Epithelial cell of proximal tubule (primary cell): ENCODE measurements around the gene ZNF333. TPM values are rescaled to one million over a fixed set of nuclear protein-coding genes. Genes with fewer than 3 reads are reported as not detected.

Experiments
- DNase-seq: peaks from one replicate; pipeline ENCODE4 v3.0.0-alpha.2; 2011; ENCODE audit warnings: low read depth
- H3K4me3 ChIP-seq: 2 replicates; pipeline ENCODE4 v1.5.1; 2011; ENCODE audit warnings: low read depth, mild to moderate bottlenecking, low read length
- total RNA-seq: library from RNA; depleted of rRNA; stranded (reverse); fragments of >200 nt; gene quantifications from 2 replicates; pipeline ENCODE4 v1.2.3, GENCODE V29; 2015
- TF ChIP-seq, protein P1 (sequence below): conservative IDR thresholded peaks from 2 replicates; pipeline ENCODE4 v1.5.1; 2012; ENCODE audit warnings: low read depth, mild to moderate bottlenecking, low read length

ZNF333 gene
- total RNA-seq, 1 donor from 2014 or later: 5.7 TPM

DNA sequence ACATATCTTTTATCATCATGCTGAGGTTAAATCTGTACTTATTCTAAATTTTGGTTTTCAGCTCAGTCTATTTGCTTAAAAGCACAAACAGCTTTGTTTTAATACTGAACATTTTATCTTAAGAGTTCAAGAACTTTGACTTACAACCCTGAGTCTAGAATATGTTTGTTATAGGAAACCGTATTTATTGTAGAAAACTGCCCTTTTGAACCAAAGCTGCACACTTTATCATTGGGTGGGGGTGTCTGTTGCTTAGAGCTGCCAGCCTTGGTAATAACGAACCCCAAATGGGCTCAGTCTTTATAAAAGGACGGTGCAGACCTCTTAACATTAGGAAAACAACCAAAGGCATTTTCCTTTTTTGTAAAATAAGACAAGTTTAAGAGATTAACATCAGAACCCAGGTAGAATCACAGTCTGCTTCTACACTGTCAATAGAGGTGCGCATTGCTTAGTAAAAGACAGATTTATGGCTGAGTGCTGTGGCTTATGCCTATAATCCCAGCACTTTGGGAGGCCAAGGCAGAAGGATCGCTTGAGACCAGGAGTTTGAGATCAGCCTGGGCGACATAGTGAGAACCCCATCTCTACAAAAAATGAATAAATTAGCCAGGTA, 29.9 kb upstream of the ZNF333 start:
- TF ChIP-seq, protein P1, sequence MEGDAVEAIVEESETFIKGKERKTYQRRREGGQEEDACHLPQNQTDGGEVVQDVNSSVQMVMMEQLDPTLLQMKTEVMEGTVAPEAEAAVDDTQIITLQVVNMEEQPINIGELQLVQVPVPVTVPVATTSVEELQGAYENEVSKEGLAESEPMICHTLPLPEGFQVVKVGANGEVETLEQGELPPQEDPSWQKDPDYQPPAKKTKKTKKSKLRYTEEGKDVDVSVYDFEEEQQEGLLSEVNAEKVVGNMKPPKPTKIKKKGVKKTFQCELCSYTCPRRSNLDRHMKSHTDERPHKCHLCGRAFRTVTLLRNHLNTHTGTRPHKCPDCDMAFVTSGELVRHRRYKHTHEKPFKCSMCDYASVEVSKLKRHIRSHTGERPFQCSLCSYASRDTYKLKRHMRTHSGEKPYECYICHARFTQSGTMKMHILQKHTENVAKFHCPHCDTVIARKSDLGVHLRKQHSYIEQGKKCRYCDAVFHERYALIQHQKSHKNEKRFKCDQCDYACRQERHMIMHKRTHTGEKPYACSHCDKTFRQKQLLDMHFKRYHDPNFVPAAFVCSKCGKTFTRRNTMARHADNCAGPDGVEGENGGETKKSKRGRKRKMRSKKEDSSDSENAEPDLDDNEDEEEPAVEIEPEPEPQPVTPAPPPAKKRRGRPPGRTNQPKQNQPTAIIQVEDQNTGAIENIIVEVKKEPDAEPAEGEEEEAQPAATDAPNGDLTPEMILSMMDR: no peak

DNA sequence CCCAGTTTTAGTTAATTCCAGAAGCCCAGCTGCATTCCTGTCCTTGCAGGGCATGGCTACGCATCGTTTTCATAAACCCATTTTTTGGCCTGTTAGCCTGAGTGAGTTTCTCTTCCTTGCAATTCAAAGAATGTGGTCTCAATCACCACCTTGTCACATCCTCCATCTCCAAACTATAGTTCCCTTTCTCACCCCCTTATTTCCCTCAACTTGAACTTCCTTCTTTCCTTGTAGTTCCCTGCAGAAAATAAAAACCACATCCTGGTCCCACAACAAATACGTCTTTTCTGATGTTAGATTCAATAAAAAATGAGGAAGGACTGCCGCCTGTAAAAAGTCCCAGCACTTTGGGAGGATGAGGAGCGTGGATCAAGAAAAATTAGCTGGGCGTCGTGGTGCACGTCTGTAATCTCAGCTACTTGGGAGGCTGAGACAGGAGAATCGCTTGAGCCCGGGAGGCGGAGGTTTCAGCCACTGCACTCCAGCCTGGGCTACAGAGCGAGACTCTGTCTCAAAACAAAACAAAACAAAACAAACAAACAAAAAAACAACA, 28.4 kb upstream of the ZNF333 start:
- no peak for DNase-seq
- TF ChIP-seq, protein P1: no peak

More for the DNA sequence above, 29.9 kb upstream of the ZNF333 start:
- no peak overlapping the region for H3K4me3 ChIP-seq
- DNase-seq: no peak

DNA sequence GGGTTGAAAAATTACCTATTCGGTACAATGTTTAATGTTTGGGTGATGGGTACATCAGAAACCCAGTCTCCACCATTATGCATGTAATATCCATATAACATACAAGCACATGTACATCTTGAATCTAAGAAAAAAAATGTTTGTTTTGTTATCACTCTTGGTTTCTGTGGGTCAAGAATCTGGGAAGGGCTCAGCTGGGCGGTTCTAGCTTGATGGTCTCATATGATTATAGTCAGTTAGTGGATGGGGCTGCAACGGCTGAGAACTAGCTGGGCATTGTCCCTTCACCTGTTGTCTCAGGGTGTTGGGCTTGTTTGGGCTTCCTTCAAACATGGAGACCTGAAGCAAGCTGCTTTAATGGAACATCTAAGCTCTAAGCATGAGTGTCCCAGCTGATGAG, 19.9 kb upstream of the ZNF333 start:
- DNase-seq: no peak
- TF ChIP-seq, protein P1: no peak
- no peak overlapping the region for H3K4me3 ChIP-seq

More for the DNA sequence above, 28.4 kb upstream of the ZNF333 start:
- H3K4me3 ChIP-seq: no peak overlapping the region

DNA sequence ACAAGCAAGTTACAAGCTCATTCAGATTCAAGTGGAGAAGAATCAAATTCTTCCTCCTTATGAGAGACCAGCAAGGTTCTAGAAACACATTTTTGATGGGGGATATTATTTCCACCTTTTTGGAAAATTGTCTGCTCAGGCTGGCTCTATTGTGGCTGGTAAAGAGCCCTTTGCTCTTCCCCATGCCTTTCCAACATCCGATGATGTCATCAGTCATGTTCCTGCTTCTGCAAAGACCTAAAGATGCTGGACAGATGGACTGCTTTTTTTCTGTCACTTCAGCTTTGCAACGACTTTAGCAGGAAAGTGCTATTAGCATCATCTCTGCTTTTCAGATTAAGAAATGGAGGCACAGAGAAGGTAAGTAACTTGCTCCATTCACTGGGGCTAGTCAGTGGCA, 19.4 kb upstream of the ZNF333 start:
- TF ChIP-seq, protein P1: no peak
- no peak for DNase-seq
- no peak overlapping the region for H3K4me3 ChIP-seq

DNA sequence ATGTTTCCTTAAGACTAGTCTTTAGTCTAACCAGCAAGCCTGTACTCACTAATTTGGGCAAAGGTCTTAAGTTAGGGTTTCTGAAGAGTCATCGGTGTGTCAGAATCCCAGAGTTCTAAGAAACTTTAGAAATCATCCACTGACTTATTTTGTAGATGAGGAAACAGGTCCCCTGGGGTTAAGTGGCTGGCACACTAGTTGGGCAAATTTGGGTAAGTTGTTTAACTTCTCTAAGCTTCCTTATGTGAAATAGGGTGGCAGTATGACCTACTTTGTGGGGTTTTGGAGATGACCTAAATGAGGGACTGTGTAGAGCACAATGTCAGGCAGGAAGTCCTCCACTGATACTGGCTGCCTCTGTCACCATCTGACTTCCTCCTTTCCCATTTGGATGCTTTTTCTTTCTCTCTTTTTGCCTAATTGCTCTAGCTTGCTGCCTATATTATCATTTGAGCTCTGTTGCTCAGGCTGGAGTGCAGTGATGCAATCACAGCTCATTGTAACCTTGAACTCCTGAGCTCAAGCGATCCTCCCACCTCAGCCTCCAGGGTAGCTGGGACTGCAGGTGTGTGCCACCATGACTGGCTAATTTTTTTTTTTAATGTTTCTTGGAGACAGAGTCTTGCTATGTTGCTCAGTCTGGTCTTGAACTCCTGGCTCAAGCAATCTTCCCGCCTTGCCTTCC, 17.5 kb upstream of the ZNF333 start:
- no peak for DNase-seq
- no peak overlapping the region for H3K4me3 ChIP-seq
- TF ChIP-seq, protein P1: no peak

DNA sequence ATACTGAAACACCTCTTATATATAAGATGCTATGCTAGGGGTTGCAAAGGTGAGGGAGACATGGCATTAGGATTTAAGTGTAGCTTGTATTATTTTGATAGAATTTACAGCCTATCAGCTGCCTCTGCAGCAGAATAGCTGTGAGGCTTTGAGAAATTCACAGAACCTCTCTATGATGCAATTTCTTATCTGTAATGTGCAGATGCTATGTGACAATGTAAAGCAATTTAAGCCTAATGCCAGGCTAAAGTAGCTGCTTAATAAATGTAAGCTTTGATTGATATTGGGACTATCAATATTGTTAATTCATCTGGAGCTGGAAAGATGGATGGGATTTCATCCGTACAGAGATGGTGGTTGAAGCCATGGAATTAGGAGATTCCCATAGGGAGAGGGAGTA, 16.8 kb upstream of the ZNF333 start:
- H3K4me3 ChIP-seq: no peak overlapping the region
- TF ChIP-seq, protein P1: no peak
- no peak for DNase-seq

DNA sequence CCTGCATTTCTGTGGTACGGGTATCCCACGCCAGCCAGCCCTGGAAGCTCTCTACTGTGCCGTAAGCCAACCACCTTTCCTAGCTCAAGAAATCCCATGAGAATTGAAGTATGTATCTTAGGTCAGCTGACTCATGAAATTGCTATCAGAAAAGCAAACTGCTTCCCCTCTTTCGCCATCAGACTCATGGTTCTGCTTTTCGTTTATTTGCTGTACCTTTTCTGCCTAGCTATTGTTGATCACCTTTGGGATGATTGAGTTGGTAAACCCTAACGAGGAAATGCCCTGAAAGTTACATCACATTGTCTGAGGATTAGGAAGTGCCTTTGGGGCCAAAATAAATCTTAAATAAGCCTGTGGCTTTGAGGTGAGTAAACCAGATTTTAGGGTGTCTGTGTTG, 15.1 kb upstream of the ZNF333 start, which contains the start of gene ADGRE3:
Gene ADGRE3, minus strand, starts transcription at position 81 of the 400 bp plus-strand sequence. Its CDS starts 74 bp downstream, at position 7.
- TF ChIP-seq, protein P1: no peak
- H3K4me3 ChIP-seq: no peak within 1 kb of the TSS
- DNase-seq: no peak
